GM12865 (cell line): ENCODE results near the gene HEXB.

Source experiments
- DNase-seq: peaks from one replicate; pipeline ENCODE4 v3.0.0; 2010; ENCODE audit warnings: low read depth
- H3K4me3 ChIP-seq: 2 replicates; pipeline ENCODE4 v1.5.1; 2011; ENCODE audit warnings: mild to moderate bottlenecking, low read depth, low read length, control low read depth
- TF ChIP-seq, protein P1 (sequence below): IDR thresholded peaks from 2 replicates; pipeline ENCODE4 v1.5.1; 2011; ENCODE audit warnings: low read length, control low read depth, low read depth, inconsistent platforms; ENCODE audit not compliant: insufficient read depth; ENCODE audit errors: missing control alignments

Gene HEXB

GRCh38 chr5:74679966-74680365 is 5.1 kb upstream of the HEXB start:
- TF ChIP-seq, protein P1, sequence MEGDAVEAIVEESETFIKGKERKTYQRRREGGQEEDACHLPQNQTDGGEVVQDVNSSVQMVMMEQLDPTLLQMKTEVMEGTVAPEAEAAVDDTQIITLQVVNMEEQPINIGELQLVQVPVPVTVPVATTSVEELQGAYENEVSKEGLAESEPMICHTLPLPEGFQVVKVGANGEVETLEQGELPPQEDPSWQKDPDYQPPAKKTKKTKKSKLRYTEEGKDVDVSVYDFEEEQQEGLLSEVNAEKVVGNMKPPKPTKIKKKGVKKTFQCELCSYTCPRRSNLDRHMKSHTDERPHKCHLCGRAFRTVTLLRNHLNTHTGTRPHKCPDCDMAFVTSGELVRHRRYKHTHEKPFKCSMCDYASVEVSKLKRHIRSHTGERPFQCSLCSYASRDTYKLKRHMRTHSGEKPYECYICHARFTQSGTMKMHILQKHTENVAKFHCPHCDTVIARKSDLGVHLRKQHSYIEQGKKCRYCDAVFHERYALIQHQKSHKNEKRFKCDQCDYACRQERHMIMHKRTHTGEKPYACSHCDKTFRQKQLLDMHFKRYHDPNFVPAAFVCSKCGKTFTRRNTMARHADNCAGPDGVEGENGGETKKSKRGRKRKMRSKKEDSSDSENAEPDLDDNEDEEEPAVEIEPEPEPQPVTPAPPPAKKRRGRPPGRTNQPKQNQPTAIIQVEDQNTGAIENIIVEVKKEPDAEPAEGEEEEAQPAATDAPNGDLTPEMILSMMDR: no peak
- no peak for DNase-seq
- no peak overlapping the region for H3K4me3 ChIP-seq

DNA sequence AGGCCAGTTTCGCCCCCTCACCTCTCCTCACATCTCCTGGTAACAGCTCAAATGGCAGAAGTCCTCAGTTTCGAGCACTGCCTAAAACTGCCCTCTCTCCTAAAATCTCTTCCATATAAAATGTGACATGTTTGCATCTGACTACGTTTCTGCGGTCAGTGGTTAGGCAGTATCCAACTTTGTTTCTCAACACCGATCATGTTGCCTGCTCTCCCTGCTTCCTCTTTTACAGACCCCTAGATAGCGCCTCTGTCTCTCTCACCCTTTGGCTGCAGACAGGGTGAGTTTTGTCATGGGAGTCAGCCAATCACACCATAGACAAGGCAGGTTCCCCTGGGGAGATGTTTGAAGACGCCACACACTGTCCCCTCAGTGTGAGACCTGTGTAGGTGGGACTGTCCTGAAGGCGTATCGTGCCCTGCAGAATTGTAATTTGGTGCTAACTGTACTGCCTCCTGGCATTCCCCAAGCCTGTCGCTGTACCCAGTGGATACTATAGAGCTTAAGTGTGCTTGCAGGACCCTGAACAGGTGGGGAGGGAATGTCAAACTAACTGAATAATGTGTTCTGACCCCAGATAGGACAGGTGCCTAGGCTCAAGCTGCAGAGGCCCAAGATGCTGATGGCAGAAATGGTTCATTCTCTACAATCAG is 1.1 kb downstream of the HEXB start:
- TF ChIP-seq, protein P1: no peak
- peak; percentile 56 for DNase-seq
- peak overlapping the region; percentile 86 for H3K4me3 ChIP-seq

GRCh38 chr5:74686962-74687751 is 2.1 kb downstream of the HEXB start:
- H3K4me3 ChIP-seq: no peak overlapping the region
- TF ChIP-seq, protein P1: no peak
- no peak for DNase-seq

DNA sequence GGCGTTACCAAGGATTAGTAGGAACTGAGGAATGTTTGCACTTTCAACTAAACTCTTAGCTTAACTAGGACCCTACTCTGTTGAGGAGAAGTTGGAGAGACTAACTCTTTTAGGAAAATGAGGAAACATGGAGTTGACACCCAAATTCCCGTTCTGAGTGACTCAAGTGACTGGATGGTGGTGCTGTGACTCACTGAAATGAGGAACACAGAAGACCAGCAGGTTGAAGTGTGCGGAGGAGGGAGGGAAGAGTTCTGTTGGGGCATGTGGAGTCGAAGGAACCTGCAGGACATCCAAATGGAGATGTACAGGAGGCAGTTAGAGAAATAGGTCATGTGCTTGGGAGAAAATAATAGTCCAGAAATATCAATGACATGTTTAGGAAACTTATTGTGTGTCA is 8.2 kb downstream of the HEXB start:
- H3K4me3 ChIP-seq: no peak overlapping the region
- TF ChIP-seq, protein P1: no peak
- DNase-seq: no peak

- DNase-seq: no peak
- TF ChIP-seq, protein P1: no peak
- H3K4me3 ChIP-seq: no peak overlapping the region
Observed at GRCh38 chr5:74717596-74717995, 32.6 kb downstream of the HEXB start.

- no peak for DNase-seq
- TF ChIP-seq, protein P1: no peak
- no peak overlapping the region for H3K4me3 ChIP-seq
Observed at GRCh38 chr5:74722271-74722670, 37.2 kb downstream of the HEXB start.
